GM18499 (cell line): Measurements from ENCODE around the gene CRYGA.
"Not testable (repeated sequence)": the region's sequence is repeated elsewhere in the genome, so short reads cannot be mapped to it uniquely, and the experiment has no call there.

Experiments
- ATAC-seq: cut with Tn5 transposase; IDR thresholded peaks from one replicate; pipeline ENCODE4 v1.9.1; 2021; ENCODE audit warnings: moderate number of reproducible peaks; ENCODE audit not compliant: insufficient read depth, unreplicated experiment

Gene CRYGA

GRCh38 chr2:208129744-208130711 is 33.4 kb downstream of the CRYGA start, which contains the start of gene CRYGC:
Gene CRYGC, minus strand, starts transcription at chr2:208129828. Its CDS starts 36 bp downstream, at chr2:208129792.
- ATAC-seq = no peak

- ATAC-seq = no peak
These were observed 35.3 kb downstream of the CRYGA start for GRCh38 chr2:208128136-208128535.

GRCh38 chr2:208127090-208127489 is 36.3 kb downstream of the CRYGA start:
- ATAC-seq = no peak

- ATAC-seq = no peak
These were observed 38.1 kb downstream of the CRYGA start for GRCh38 chr2:208125251-208125650.

- ATAC-seq = not testable (repeated sequence)
These were observed 39.2 kb downstream of the CRYGA start, which contains the start of gene CRYGD for GRCh38 chr2:208124013-208124715. Gene CRYGD, minus strand, starts transcription at chr2:208124524. Its CDS starts 51 bp downstream, at chr2:208124473.

GRCh38 chr2:208122248-208122647 is 41.1 kb downstream of the CRYGA start:
- no peak for ATAC-seq

GRCh38 chr2:208118918-208119317 is 44.5 kb downstream of the CRYGA start:
- no peak for ATAC-seq

- ATAC-seq = not testable (repeated sequence)
These were observed 46.0 kb downstream of the CRYGA start for GRCh38 chr2:208117390-208117789.

- no peak for ATAC-seq
These were observed 50.4 kb downstream of the CRYGA start for GRCh38 chr2:208112969-208113368.

- ATAC-seq = not testable (repeated sequence)
These were observed 51.1 kb downstream of the CRYGA start for GRCh38 chr2:208112273-208112745.
